ENCODE data around the gene ZFR2.
"Not testable (repeated sequence)": the region's sequence is repeated elsewhere in the genome, so short reads cannot be mapped to it uniquely, and the experiment has no call there.

The ZFR2 gene

DNA sequence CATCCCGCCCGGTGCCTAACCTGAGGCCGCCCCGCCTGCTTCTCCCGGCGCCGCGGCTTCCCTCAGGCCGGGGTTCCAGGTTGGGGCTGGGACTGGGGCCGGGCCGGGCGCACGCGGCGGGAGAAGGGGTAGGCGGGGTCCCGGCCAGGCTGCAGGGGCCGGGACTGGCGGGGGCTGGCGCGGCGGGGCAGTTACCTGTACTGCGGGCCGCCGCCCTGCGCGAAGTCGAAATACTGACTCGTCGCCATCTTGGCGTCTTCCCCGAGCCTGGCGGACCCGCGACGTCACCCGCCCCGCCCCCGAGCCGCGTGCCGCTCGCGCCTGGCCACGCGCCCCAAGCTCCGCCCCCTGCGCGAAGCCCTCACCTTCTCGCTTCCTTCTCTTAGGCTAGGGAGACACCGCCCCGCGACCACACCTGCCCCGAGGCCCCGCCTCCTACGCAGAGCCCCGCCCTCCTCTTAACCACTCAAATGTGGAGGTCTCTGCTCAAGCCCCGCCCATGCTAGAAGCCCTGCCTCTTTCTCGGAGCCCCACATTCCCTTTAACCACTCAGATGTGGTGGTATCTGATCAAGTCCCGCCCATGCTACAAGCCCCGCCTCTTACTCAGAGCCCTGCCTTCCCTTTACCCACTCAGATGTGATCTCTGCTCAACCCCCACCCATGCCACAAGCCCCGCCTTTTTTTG is at the start of gene ZFR2:
TSS of gene ZFR2 (minus strand) at position 269 of the 687 bp plus-strand sequence. CDS start at position 248, 21 bp downstream.
- DNase-seq = peak; percentile 24

DNA sequence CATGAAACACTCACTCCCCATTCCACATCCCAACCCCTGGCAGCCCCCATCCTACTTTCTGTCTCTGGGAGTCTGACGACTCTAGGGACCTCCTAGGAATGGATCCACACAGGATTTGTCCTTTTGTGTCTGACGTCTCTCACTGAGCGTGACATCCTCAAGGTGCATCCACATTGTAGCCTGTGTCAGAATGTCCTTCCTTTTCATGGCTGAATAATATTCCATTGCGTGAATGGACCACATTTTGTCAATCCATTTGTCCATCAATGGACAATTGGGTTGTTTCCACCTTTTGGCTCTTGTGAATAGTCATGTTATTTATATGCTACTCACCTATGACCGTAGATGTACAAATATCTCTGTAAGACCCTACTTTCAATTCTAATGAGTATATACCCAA is 47.2 kb upstream of the ZFR2 start:
- DNase-seq = no peak

DNA sequence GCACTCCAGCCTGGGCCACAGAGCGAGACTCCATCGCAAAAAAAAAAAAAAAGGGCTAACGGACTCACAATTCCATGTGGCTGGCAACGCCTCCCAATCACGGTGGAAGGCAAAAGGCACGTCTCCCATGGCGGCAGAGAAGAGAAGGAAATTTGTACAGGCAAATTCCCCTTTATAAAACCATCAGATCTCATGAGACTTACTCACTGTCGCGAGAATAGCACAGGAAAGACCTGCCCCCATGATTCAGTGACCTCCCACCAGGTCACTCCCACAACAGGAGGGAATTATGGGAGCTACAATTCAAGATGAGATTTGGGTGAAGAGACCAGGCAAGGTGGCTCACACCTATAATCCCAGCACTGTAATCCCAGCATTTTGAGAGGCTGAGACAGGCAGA is 45.4 kb upstream of the ZFR2 start:
- no peak for DNase-seq

DNA sequence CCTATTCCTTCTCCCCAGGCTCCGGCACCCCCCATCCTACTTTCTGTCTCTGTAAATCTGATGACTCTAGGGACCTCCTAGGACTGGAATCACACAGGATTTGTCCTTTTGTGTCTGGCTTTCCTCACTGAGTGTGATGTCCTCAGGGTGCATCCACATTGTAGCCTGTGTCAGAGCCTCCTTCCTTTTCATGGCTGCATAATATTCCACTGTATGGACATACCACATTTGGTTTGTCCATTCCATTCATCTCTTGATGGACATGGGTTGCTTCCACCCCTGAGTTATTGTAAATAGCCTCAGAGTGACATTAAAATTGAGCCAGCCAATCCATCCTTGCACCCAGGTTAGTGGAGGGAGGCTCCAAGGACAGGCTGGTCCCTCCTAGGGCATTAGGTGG is 41.3 kb upstream of the ZFR2 start:
- DNase-seq = no peak

DNA sequence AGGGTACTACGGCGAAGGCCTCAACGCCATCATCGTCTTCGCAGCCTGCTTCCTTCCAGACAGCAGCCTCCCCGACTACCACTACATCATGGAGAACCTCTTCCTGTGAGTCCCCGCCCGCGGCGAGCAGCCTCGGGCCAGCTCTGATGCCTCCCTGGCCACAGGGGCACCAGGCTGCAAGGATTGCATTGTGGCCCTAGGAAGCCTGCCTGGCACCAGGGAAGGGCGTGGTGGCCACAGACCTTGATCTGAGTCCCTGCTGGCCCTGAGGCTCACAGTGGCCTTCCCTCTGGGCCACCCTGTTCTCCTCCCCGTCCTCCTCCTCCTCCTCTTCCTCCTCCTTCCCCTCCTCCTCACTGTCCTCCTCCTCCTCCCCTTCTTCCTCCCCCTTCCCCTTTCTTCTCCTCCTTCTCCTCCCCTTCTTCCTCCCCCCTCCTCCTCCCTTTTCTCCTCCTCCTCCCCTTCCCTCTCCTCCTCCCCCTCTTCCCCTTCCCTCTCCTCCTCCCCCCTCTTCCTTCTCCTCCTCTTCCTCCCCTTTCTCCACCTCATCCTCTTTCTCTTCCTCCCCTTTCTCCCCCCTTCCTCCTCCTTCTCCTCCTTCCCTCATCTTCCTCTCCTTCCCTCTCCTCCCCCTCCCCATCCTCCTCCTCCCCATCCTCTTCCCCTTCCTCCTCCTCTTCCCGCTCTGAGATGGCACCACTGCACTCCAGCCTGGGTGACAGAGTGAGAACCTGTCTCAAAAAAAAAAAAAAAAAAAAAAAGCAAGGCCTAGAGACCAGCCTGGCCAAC is 39.6 kb upstream of the ZFR2 start:
- DNase-seq = no peak

DNA sequence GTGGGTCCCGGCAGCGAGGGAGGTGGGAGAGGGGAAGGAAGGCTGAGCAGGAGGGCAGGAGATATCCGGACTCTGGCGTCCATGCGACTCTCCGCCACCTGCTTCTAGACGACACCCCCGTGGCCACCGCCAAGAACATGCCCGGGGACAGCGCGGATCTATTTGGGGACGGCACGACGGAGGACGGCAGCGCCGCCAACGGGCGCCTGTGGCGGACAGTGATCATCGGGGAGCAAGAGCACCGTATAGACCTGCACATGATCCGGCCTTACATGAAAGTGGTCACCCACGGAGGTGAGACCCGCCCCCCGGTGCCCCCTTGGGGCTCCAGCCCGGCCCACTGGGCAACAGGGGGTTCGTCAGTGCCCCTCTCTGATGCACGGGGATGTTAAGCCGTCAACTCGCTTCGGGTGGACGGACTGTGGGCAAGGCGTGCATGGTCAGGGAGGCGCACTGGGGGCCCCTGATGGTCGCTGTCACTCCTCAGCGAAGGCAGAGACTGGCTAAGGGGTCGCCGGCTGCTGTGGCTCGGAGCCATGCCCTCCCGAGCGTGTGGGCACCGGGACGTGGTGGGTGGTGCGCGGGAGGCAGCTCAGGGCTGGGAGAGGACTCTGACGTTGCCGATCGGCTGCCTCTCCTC is 38.9 kb upstream of the ZFR2 start:
- DNase-seq = no peak

DNA sequence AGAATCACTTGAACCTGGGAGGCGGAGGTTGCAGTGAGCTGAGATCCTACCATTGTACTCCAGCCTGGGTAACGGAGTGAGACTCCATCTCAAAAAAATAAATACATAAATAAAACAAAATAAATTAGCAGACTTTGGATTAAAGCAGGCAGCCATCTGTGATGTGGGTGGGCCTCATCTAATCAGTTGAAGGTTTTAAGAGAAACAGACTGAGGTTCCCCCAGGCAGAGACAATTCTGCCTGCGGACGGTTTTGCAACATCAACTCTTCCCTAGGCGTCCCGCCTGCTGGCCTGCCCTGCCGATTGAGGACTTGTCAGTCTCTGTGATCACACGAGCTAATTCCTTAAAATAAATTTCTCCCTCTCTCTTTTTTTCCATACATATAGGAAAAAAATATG is 35.4 kb upstream of the ZFR2 start:
- no peak for DNase-seq

DNA sequence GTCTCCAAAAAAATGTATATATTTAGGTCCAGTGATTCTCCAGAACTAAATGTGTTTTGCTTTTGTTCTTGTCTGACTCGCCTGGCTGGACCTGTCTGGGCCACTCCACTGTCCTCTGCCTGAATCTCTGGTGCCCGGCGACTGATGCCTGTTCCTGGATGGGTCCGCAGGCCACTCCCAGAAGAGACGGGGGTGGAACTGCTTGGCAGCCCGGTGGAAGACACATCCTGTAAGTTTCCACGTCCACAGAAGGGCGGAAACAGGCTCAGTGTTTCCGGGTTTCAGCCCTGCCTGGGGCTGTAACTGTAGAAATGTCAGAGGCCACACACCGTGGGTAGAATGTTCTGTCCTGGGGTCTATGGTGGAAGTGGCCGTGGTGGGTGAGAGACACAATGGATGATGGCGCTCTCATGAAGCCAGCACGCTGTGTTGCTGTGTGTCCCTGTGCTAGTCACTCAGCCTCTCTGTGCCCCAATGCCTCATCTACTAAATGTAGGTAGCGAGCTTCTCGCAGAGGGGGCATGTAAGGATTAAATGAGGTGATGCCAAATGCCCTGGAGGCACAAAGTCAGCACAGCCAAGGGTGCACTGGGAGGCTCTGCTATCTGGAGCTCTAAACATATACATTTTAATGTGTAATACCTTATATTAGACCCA is 33.6 kb upstream of the ZFR2 start:
- DNase-seq = no peak

DNA sequence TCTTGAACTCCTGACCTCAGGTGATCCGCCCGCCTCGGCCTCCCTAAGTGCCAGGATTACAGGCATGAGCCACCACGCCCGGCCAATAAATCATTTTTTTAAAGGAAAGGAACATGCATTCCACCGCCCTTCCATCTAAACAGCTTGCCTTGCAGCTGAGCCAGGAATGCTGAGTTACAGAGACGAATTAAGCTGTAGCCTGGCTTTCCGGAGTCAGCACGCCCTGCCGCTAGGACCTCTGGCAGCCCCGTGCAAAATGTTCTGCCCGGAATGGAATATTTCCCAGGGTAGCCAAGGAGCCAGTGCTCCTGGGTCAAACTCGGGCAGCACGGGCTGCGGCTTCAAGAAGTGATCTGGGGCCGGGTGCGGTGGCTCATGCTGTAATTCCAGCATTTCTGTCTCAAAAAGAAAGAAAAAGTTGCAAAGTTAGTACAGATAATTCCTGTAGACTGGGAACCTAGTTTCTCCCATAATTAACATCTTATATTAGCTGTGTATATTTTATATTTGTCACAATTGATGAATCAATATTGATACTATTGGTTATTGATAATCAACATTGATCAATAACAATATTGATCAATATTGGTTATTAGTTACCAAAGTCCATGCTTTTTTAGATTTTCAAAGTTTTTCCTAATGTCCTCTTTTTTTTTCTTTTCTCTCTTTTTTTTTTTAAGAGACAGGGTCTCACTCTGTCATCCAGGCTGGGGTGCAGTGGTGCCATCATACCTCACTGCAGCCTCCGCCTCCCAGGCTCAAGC is 30.9 kb upstream of the ZFR2 start:
- no peak for DNase-seq

DNA sequence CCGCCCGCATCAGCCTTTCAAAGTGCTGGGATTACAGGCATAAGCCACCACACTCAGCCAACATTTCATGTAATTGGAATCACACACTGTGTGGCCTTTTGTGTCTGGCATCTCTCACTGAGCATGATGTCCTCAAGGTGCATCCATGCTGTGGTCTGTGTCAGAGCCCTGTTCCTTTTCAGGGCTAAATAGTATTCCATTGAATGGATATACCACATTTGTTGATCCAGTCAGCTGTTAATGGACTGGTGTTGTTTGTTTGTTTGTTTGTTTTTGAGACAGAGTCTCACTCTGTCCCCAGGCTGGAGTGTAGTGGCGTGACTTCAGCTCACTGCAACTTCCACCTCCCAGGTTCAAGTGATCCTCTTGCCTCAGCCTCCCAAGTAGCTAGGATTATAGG is 29.6 kb upstream of the ZFR2 start:
- no peak for DNase-seq

DNA sequence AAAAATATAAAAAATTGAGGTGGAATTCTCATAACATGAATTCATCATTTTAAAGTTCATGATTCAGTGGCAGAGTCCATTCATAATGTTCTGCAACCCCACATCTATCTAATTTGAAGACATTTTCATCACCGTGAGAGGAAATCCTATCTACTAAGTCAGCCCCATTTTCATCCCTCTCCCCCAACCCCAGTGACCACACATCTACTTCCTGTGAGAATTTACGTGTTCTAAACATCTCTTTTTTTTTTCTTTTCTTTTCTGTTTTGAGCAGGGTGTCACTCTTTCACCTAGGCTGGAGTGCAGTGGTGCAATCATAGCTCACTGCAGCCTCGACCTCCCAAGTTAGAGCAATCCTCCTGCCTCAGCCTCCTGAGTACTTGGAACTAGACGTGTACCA is 29.1 kb upstream of the ZFR2 start:
- no peak for DNase-seq

DNA sequence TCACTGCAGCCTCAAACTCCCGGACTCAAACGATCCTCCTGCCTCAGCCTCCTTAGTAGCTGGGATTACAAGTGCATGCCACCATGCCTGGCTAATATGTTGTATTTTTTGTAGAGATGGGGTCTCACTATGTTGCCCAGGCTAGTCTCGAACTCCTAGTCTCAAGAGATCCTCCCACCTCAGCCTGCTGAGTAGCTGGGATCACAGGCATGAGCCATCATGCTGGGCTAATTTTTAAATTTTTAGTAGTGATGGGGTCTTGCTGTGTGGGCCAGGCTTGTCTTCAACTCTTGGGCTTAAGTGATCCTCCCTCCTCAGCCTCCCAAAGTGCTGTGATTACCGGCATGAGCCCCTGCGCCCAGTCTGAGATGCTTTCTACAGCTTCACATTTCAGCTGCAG is 26.9 kb upstream of the ZFR2 start:
- DNase-seq = no peak

DNA sequence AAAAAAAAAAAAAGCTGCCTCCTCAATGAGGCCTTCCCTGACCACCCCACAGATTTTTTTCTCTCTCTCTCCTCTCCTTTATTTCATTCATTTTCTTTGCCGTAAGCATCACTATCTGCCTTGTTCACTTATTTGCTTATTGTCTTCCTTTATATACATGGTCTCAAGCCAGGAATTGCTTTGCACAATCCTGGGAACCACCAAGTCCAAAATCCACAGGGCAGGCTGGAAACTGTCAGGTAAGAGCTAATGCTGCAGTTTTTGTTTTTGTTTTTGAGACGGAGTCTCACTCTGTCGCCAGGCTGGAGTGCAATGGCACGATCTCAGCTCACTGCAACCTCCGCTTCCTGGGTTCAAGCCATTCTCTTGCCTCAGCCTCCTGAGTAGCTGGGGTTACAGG is 26.1 kb upstream of the ZFR2 start:
- not testable (repeated sequence) for DNase-seq

DNA sequence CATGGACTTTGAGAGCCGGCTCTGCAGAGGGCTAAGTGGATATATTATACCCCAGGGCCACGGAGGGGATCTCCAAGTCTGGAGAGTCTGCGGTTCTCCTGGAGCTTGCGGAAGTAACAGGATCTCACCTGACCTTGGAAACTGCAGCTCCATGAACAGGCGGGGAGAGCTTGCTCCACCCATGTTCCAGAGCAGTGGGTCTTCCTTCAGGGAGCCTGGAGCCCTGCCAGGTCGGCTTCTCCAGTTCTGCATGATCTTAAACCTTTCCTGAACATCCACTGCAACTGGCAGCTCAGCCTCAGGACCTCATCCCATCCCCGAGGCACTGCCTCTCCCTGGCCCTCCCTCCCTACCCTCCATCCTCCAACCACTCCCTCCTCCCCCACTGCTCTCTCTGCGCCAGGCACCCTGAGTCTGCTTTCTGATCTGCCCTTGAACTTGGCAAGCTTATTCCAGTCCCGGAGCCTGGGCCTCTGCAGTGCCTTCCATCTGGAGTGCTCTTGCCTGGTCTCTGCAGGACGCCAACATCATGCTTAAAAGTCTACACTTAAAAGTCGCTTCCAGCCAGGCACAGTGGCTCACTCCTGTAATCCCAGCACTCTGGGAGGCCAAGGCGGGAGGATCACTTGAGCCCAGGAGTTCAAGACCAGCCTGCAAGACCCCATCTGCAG is 24.8 kb upstream of the ZFR2 start:
- no peak for DNase-seq

DNA sequence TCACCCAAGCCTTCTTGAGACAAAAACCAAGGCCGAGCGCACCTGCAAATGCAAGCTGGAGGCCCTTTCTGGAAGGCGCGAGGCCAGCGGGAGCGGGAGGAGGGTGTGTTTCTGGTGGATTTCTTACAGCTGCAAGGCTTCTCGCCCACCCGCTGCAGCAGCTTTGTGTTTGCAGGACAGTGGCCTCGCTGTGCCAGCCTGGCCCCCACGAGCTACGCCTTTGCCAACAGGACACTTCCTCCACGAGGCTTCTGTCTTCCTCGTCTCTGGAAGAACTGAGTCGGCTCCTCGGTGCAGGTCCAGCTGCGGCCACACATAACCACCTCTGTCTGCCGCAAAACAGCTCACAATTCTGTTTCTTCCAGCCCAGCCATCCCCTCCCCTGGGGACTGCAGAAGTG is 21.8 kb upstream of the ZFR2 start:
- DNase-seq = no peak

DNA sequence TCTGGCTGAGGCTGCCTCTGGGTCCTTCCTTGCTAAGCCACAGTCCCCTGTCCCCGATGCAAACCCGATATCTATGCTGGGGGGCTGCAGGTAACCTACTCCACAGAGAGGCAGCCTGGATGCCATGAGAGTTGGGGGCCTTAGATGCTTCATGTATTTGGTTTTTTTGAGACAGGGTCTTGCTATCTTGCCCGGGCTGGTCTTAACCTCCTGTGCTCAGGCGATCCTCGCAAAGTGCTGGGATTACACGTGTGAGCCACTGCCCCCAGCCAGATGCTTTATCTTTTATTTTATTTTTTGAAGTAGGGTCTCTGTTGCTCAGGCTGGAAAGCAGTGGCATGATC is 13.2 kb upstream of the ZFR2 start:
- DNase-seq = no peak

DNA sequence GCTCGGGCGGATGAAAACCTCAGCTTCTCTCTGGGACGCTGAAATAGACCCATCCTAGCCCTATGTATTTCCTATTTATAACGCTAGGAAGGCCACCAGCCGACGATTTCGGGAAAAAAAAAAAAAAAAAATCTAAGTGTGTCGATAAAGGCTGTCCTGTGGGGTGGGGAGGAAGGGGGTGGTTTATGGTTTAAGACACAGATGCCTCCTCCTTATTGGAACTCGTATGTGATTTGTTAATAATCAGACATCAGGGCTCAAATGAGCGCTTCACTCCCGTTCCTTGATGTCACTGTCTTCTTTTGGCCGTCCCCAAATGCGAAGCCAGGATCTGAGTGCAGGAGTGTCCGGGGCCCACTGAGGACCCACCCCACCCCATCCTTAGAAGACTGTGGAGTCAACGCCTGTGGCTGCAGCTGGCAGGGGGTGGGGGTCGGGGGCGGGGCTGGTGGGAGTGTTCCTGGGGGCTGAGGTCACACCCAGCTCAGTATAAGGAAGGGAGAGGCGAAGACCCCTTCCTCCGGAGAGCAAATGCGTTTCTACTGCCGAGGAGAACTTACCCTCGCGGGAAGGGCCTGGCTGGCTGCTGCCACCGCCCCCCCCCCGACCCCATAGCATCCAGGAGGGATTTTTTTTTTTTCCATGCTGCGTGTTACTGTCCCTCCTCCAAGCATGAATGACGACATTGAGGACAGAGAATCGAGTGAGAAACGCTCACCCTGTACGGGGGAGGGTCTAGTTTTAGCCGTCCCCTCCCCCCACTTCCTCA is 12.6 kb upstream of the ZFR2 start:
- no peak for DNase-seq

DNA sequence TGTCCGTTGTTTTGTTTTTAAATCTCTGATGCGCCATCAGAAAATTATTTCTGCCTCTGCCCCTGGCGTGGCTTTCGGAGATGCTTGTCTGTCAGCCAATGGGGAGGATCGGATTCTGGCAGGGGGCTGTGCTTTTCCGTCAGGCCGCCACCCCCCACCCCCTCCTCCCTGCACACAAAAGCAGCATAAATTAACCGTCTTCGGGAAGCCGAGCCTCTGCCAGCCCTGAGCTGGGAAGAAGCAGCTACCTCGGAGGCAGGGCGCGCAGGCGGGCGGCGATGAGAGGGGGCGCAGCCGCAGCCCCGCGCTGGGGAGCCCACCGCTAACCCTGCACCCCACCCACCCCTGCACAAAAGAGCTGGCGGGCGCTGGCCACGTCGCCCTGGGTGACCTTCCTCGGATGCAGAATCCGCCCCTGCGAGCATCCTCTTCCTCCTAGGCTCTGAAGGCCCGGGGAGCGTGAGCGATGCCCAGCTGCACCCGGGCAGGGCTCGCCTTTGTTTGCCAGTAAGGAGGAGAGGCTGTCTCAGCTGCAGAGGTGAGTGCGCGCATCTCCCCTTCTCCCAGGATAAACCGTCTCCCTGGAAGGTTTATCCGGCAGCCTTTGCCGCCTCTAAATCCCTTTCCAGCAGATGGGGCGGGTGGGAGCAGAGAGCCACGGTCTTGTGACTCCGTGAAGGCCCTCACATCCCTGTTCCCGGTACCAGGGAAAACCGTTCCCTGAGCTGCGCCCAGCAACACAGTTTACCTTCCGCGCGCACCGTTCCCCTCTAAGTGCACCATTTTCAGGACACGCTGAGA is 11.8 kb upstream of the ZFR2 start, which contains the start of gene ATCAY:
TSS of gene ATCAY (plus strand) at position 215 of the 801 bp plus-strand sequence. CDS start 5,083 bp downstream, outside the sequence.
- no peak for DNase-seq

DNA sequence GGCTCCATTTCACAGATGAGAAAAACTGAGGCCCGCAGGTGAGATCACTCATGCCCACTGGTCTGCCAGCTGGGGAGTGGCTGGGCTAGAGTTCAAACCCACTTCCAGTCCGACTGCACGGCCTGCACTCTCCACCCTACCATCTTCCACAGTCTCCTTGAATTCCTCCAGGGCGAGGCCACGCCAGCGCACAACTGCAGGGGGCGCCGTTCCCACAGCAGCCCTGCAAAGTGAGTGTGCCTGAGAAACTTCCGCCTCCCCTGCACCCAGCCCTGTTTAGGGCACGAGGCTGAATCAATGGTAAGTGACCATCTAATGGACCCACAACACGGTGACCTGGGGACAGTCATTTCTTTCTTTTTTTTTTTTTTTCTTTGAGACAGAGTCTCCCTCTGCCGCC is 10.8 kb upstream of the ZFR2 start:
- DNase-seq = no peak

DNA sequence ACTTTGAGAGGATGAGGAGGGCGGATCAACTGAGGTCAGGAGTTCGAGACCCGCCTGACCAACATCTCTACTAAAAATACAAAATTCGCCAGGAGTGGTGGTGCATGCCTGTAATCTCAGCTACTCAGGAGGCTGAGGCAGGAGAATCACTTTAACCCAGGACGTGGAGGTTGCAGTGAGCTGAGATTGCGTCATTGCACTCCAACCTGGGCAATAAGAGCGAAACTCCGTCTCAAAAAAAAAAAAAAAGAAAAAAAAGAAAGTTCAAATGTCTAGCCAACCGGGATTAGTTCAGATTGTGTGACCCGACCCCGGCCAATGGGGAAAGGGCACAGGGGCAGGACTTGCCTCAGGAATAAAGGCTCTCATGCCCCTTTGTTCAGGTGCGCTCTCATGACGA is 5.9 kb upstream of the ZFR2 start:
- DNase-seq = not testable (repeated sequence)

DNA sequence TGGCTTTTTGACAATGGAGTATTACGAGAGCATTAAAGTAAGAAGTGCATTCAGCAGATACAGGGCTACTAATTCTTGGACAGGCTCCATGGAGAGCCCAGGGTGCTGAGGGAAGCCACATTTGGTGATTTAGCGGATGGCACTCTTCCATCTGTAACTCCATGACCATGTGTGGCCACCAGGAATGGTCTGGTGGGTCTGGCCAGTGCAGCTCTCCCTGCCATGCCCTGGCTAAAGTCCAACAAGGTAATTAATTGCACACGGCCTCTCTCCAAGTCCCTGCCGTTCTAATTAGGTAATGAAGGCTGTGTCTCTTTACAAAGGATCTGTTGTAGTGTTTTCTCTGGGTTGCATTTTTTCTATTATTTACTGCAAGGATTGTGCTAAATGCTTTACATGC is 4.3 kb upstream of the ZFR2 start:
- no peak for DNase-seq
